Endothelial cell of umbilical vein (primary cell): ENCODE results near the gene USP35. TPM values are rescaled to one million over a fixed set of nuclear protein-coding genes. Genes with fewer than 3 reads are reported as not detected.

Experiments
- BruUV-seq: library from RNA; stranded (reverse); fragments of 400-500 nt; replicated peaks from 2 replicates; lab custom pipeline; 2021; lab: Mats Ljungman, UMichigan
- CTCF ChIA-PET: fragments of 300-600, 350-600 bp; sonication (Branson Sonifier 250); formaldehyde crosslinking; loops from one replicate; lab custom pipeline; 2021; ENCODE audit warnings: antibody characterized with exemption, inconsistent platforms; lab: Charles Lee
- POLR2A ChIA-PET: fragments of 300-600, 350-600 bp; sonication (Branson Sonifier 250); formaldehyde crosslinking; loops from one replicate; lab custom pipeline; 2021; ENCODE audit warnings: antibody characterized with exemption, inconsistent platforms; lab: Charles Lee
- DNase-seq: peaks from one replicate; pipeline ENCODE4 v3.0.0-alpha.2; 2011; ENCODE audit warnings: low read depth, low spot score
- FAIRE-seq: peaks from 2 replicates; lab custom pipeline; 2011; peaks lifted over from hg19 to GRCh38; lab: Jason Lieb, UNC
- H2AFZ ChIP-seq: 2 replicates; pipeline ENCODE4 v1.6.0; 2012; ENCODE audit warnings: low read depth, low read length, control low read depth, inconsistent platforms
- H3K27ac ChIP-seq: 2 replicates; pipeline ENCODE4 v1.5.1; 2011; ENCODE audit warnings: low read depth, mild to moderate bottlenecking, control low read depth, low read length, moderate library complexity; ENCODE audit not compliant: insufficient read depth
- H3K27me3 ChIP-seq, 2 experiments: 2 replicates each; pipeline versions ENCODE4 v1.6.0 to v1.6.1; 2011; ENCODE audit warnings: low read length in 2 of 2, mixed read lengths in 1 of 2; ENCODE audit not compliant: control insufficient read depth in 2 of 2, insufficient read depth in 2 of 2
- H3K36me3 ChIP-seq, 2 experiments: 2 replicates in 1 of 2; 3 replicates in 1 of 2; pipeline ENCODE4 v1.5.1; 2011; ENCODE audit warnings: low read length in 2 of 2, mild to moderate bottlenecking in 1 of 2, moderate library complexity in 1 of 2; ENCODE audit not compliant: control insufficient read depth in 2 of 2, insufficient read depth in 2 of 2; ENCODE audit errors: extremely low read depth in 1 of 2
- H3K4me1 ChIP-seq: 3 replicates; pipeline ENCODE4 v1.5.1; 2011; ENCODE audit warnings: mild to moderate bottlenecking, low read length; ENCODE audit not compliant: control insufficient read depth, insufficient read depth; ENCODE audit errors: extremely low read depth
- H3K4me2 ChIP-seq: 2 replicates; pipeline ENCODE4 v1.6.1; 2011; ENCODE audit warnings: low read length, control low read depth, mixed read lengths; ENCODE audit not compliant: insufficient read depth
- H3K4me3 ChIP-seq, 3 experiments: fragments of 200-600 bp in 1 of 3; sonication (generic), shearing (Covaris generic) in 1 of 3; replicated peaks in 1 of 3; 2 replicates each; pipeline ENCODE4 v1.5.1; 2011 to 2016; ENCODE audit warnings: control low read depth in 3 of 3, low read length in 3 of 3, mild to moderate bottlenecking in 2 of 3, inconsistent platforms in 1 of 3, low read depth in 1 of 3, moderate library complexity in 1 of 3; ENCODE audit not compliant: insufficient read depth in 1 of 3
- H3K79me2 ChIP-seq: 2 replicates; pipeline ENCODE4 v1.6.0; 2012; ENCODE audit warnings: low read length, inconsistent platforms; ENCODE audit not compliant: control insufficient read depth, insufficient read depth
- H3K9ac ChIP-seq: replicated peaks from 2 replicates; pipeline ENCODE3; 2011; ENCODE audit warnings: low read length, control low read depth; ENCODE audit not compliant: insufficient read depth; ENCODE audit errors: extremely low read depth
- H3K9me1 ChIP-seq: replicated peaks from 3 replicates; pipeline ENCODE4 v1.6.0; 2011; ENCODE audit warnings: mild to moderate bottlenecking, low read length; ENCODE audit not compliant: control insufficient read depth, insufficient read depth; ENCODE audit errors: extremely low read depth
- H3K9me3 ChIP-seq: replicated peaks from 2 replicates; pipeline ENCODE4 v1.5.1; 2012; ENCODE audit warnings: low read length, inconsistent platforms; ENCODE audit not compliant: control insufficient read depth, insufficient read depth
- H4K20me1 ChIP-seq: replicated peaks from 2 replicates; pipeline ENCODE3; 2011; ENCODE audit warnings: mild to moderate bottlenecking, low read length; ENCODE audit not compliant: control insufficient read depth, insufficient read depth; ENCODE audit errors: extremely low read depth
- EZH2 ChIP-seq: IDR thresholded peaks from 2 replicates; pipeline ENCODE4 v1.6.1; 2012; ENCODE audit warnings: borderline replicate concordance, low read depth, mild to moderate bottlenecking, moderate library complexity, low read length, inconsistent platforms; ENCODE audit not compliant: severe bottlenecking
- FOS ChIP-seq: IDR thresholded peaks from 2 replicates; pipeline ENCODE4 v1.6.1; 2011; ENCODE audit warnings: mild to moderate bottlenecking, low read length, moderate library complexity, borderline replicate concordance; ENCODE audit not compliant: insufficient read depth
- GATA2 ChIP-seq: IDR thresholded peaks from 2 replicates; pipeline ENCODE4 v1.7.0; 2011; ENCODE audit warnings: low read depth, mild to moderate bottlenecking, moderate library complexity, mixed read lengths, low read length; ENCODE audit not compliant: insufficient read length, insufficient read depth
- JUN ChIP-seq: IDR thresholded peaks from 2 replicates; pipeline ENCODE4 v1.6.1; 2011; ENCODE audit warnings: borderline replicate concordance, low read depth; ENCODE audit not compliant: insufficient read length, insufficient read depth
- MYC ChIP-seq: IDR thresholded peaks from one replicate; pipeline ENCODE4 v1.6.1; 2011; ENCODE audit warnings: mild to moderate bottlenecking, low read depth, low read length
- POLR2A ChIP-seq: IDR thresholded peaks from 2 replicates; pipeline ENCODE4 v1.6.1; 2012; ENCODE audit warnings: low read depth, mild to moderate bottlenecking, control low read depth, low read length
- POLR2AphosphoS5 ChIP-seq: IDR thresholded peaks from 2 replicates; pipeline ENCODE4 v1.6.1; 2012; ENCODE audit warnings: low read depth, mild to moderate bottlenecking, control low read depth, low read length, moderate library complexity; ENCODE audit not compliant: insufficient read depth
- dilution Hi-C: fragments of 300-500 bp; cut with MboI; formaldehyde crosslinking; loops from one replicate; pipeline ENCODE4 v1.15.0; 2019; ENCODE audit warnings: low sequenced_read_pairs; ENCODE audit not compliant: extremely low pct_ligation_motif_present
- intact Hi-C: fragments of 100-400 bp; cut with micrococcal nuclease; formaldehyde crosslinking; loops from one replicate; pipeline ENCODE4 v1.10.0; 2022
- polyA plus RNA-seq, 4 experiments: library from polyadenylated mRNA; depleted of rRNA in 3 of 4; stranded (reverse) in 3 of 4; unstranded in 1 of 4; fragments of >200 nt; gene quantifications; 2 replicates each; pipeline versions ENCODE4 v1.2.1 to v1.2.3, GENCODE V29; 2011 to 2012; ENCODE audit warnings: missing spikeins in 1 of 4
- total RNA-seq: library from RNA; stranded (reverse); gene quantifications from 2 replicates; pipeline ENCODE4 v1.2.3, GENCODE V29; 2021
- TF ChIP-seq, protein P1 (sequence below): IDR thresholded peaks from 2 replicates; pipeline ENCODE4 v1.6.1; 2011; ENCODE audit not compliant: insufficient read depth, insufficient read length

USP35 gene
- total and polyA plus RNA-seq, 2 donors (not counting 3 experiments of a cell fraction or from before 2014, with no cell fraction given): 8.9 to 12.4 TPM

DNA sequence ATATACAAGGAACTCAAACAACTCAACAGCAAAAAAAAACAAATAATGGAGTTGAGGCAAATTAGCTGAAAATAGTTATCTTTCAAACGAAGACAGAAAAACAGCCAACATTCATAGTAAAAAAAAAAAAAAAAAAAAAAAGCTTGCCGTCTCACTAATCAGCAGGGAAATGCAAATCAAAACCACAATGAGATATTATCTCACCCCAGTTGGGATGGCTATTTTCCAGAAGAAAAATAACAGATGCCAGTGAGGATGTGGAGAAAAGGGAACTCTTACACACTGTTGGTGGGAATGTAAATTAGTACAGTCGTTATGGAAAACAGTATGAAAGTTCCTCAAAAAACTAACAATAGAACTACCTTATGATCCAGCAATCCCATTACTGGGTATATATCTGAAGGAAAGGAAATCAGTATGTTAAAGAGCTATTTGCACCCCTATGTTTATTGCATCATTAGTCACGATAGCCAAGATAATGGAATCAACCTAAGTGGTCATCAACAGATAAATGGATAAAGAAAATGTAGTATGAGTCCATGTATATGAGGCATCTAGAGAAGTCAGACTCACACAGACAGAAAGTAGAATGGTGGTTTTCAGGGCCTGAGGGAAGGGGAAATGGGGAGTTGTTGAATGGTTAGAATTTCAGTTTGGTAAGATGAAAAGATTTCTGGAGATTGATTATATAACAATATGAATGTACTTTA, 56.0 kb downstream of the USP35 start:
- Histone ChIP-seq H3K79me2 (peaks cover 4% of the 10 kb centered on the region), H3K27ac (no peak overlapping the region), H4K20me1 (no peaks in the 10 kb centered on the region), H2AFZ (no peak overlapping the region), H3K9me1 (no peaks in the 10 kb centered on the region), H3K4me3 (no peak overlapping the region), H3K4me1 (peaks cover 3% of the 10 kb centered on the region), H3K4me2 (no peak overlapping the region), H3K36me3 (peaks cover 0 to 5% of the 10 kb centered on the region in 2 experiments), H3K9me3 (no peaks in the 10 kb centered on the region), H3K27me3 (no peaks in the 10 kb centered on the region), H3K9ac (no peak overlapping the region)
- intact Hi-C loops (no loop called here), dilution Hi-C loops (no loop called here)
- no peak for FAIRE-seq
- peak; percentile 78 for DNase-seq
- ChIA-PET CTCF (interaction anchor here (0.8 to 1.6 kb wide), 5 partner anchors 12 to 320 kb away, joined by 3 to 8 read pairs (median 7); no protein-coding TSS in a partner anchor), POLR2A (no interaction called here)
- TF ChIP-seq EZH2 (no peak), GATA2 (peak; percentile 64)
- BruUV-seq: no TSS peak

DNA sequence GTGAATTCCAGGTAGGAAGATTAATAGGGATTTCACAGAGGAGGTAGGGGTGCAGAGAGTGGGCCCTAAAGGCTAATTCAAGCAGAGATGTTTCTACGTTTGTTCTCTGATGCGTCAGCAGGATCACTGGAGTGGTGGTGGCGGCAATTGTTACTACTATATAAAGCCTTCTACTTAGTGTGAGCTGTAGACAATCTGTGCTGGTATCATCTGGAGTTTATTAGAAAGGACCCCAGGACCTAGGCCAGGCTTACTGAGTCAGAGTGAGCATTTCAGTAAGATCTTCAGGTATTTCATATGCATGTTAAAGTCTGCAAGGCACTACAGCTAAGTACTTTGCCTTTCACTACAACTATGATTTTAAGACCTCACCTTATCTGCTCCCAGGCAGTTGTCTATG, 59.5 kb downstream of the USP35 start:
- Histone ChIP-seq H4K20me1 (no peaks in the 10 kb centered on the region), H3K9ac (no peak overlapping the region), H2AFZ (no peak overlapping the region), H3K27me3 (no peaks in the 10 kb centered on the region), H3K4me1 (peaks cover 11% of the 10 kb centered on the region), H3K9me3 (no peaks in the 10 kb centered on the region), H3K9me1 (no peaks in the 10 kb centered on the region), H3K79me2 (peaks cover 5% of the 10 kb centered on the region), H3K27ac (no peak overlapping the region), H3K36me3 (peaks cover 5 to 6% of the 10 kb centered on the region in 2 experiments), H3K4me3 (no peak overlapping the region), H3K4me2 (no peak overlapping the region)
- intact Hi-C loops (no loop called here), dilution Hi-C loops (no loop called here)
- FAIRE-seq (no peak), DNase-seq (no peak)
- BruUV-seq: no TSS peak
- TF ChIP-seq JUN (no peak), EZH2 (no peak), GATA2 (no peak), FOS (no peak), POLR2AphosphoS5 (no peak), MYC (no peak), POLR2A (no peak)
- TF ChIP-seq, protein P1, sequence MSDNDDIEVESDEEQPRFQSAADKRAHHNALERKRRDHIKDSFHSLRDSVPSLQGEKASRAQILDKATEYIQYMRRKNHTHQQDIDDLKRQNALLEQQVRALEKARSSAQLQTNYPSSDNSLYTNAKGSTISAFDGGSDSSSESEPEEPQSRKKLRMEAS: no peak
- CTCF ChIA-PET: interaction anchor here (1.0 kb wide), 1 partner anchor 20 kb away, joined by 5 read pairs; no protein-coding TSS in a partner anchor
- POLR2A ChIA-PET: no interaction called here
